Right lobe of liver (tissue), 4 donors: ENCODE results near the gene PXT1.

ENCODE experiments used
- POLR2A ChIP-seq: fragments of 450-650 bp; IDR thresholded peaks from one replicate; pipeline ENCODE4 v1.6.1; 2017; ENCODE audit warnings: antibody characterized with exemption, mild to moderate bottlenecking
- TF ChIP-seq, protein P1 (sequence below), 4 donors: fragments of 200-600 bp in 3 of 4; fragments of 450-650 bp in 1 of 4; IDR thresholded peaks; one replicate each; pipeline versions ENCODE4 v1.5.1 to v1.8.0; 2016 to 2022; ENCODE audit warnings: antibody characterized with exemption in 4 of 4, mild to moderate bottlenecking in 2 of 4
- donor health status: DM: no; HTN: no; CAD: no.
- donor health status: DM: no; HTN: no; CAD: no.
- donor health status: DM: no; HTN: yes; CAD: no.

- TF ChIP-seq, protein P1, sequence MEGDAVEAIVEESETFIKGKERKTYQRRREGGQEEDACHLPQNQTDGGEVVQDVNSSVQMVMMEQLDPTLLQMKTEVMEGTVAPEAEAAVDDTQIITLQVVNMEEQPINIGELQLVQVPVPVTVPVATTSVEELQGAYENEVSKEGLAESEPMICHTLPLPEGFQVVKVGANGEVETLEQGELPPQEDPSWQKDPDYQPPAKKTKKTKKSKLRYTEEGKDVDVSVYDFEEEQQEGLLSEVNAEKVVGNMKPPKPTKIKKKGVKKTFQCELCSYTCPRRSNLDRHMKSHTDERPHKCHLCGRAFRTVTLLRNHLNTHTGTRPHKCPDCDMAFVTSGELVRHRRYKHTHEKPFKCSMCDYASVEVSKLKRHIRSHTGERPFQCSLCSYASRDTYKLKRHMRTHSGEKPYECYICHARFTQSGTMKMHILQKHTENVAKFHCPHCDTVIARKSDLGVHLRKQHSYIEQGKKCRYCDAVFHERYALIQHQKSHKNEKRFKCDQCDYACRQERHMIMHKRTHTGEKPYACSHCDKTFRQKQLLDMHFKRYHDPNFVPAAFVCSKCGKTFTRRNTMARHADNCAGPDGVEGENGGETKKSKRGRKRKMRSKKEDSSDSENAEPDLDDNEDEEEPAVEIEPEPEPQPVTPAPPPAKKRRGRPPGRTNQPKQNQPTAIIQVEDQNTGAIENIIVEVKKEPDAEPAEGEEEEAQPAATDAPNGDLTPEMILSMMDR (IDR thresholded peaks at IDR 0.05) = no peak
- TF ChIP-seq POLR2A = no peak
These were observed 66.5 kb downstream of the PXT1 start for GRCh38 chr6:36376183-36376582.
